ENCODE results near the gene DAGLB. TPM values are rescaled to one million over a fixed set of nuclear protein-coding genes. Genes with fewer than 3 reads are reported as not detected.
A peak's percentile ranks its signal among the peaks of the same experiment; 100 is the strongest.
"Not testable (repeated sequence)": the region's sequence is repeated elsewhere in the genome, so short reads cannot be mapped to it uniquely, and the experiment has no call there.

The DAGLB gene
- total RNA-seq, 1 donor from 2014 or later, result 21.2 TPM

DNA sequence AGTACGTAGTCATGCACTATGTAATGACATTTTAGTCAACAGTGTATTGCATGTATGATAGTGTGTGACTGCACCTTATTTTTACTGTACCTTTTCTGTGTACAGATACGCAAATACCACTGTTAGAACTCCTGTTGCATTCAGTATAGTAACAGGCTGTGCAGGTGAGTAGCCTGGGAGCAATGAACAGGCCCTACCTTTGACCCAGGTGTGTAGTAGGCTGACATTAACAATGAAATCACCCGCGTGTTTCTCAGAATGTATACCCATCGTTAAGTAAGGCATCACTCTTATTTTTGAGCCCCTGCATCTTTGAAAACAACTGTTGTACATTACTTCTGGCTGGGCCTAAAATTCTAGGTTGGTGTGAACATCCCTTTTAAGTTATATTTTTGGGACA is 41.6 kb downstream of the DAGLB start:
- no peak for DNase-seq (ENCODE audit: low spot score)
- ATAC-seq, result no peak
- intact Hi-C loops (cut with DNase I), result no loop called here

GRCh38 chr7:6403907-6404306 is 43.8 kb downstream of the DAGLB start:
- intact Hi-C loops (cut with DNase I), result no loop called here
- DNase-seq (ENCODE audit: low spot score) (no peak), ATAC-seq (no peak)

- ATAC-seq, result no peak
- DNase-seq (ENCODE audit: low spot score), result no peak
- intact Hi-C loops (cut with DNase I), result no loop called here
These were observed 45.0 kb downstream of the DAGLB start for GRCh38 chr7:6402741-6403140.

- DNase-seq (ENCODE audit: low spot score), result no peak
- intact Hi-C loops (cut with DNase I), result no loop called here
- ATAC-seq, result peak; percentile 11
These were observed 45.7 kb downstream of the DAGLB start for GRCh38 chr7:6402041-6402440.

- ATAC-seq (no peak), DNase-seq (ENCODE audit: low spot score) (no peak)
- intact Hi-C loops (cut with DNase I), result no loop called here
These were observed 46.2 kb downstream of the DAGLB start for GRCh38 chr7:6401536-6401935.

- intact Hi-C loops (cut with DNase I); DNase-seq (ENCODE audit: low spot score); ATAC-seq: not testable (repeated sequence)
These were observed 47.3 kb downstream of the DAGLB start for GRCh38 chr7:6400243-6401105.

GRCh38 chr7:6399351-6399750 is 48.4 kb downstream of the DAGLB start:
- no peak for DNase-seq (ENCODE audit: low spot score)
- intact Hi-C loops (cut with DNase I), result no loop called here
- ATAC-seq, result no peak

- intact Hi-C loops (cut with DNase I), result no loop called here
- ATAC-seq (no peak), DNase-seq (ENCODE audit: low spot score) (no peak)
These were observed 48.8 kb downstream of the DAGLB start for GRCh38 chr7:6398943-6399342.

DNA sequence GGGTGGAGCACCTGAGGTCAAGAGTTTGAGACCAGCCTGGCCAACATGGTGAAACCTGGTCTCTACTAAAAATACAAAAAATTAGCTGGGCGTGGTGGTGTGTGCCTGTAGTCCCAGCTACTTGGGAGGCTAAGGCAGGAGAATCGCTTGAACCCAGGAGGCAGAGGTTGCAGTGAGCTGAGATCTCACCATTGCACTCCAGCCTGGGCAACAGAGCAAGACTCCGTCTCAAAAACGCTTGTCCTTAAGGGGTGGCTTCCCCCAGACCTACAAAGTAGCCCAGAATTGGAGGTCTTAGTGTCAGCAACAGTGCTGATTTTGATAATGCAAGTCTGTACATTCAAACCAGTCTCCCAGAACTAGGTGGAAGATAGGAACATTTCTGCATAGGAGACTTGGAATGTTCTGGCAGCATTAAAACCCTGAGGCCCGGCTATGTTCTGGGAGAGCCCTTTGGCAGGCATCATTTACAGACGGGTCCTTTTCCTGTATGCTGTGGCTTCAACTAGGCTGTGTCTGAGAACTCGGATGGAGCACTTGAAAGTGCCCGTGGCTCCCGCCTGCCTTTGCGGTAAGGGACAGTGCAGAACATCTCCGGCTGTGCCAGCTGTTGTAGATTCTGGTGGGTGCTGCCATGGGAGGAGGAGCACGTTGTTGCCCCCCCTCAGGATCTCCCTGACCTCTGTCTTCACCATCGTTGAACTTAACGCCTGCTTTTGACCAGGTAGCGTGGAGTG is 49.8 kb downstream of the DAGLB start:
- ATAC-seq; intact Hi-C loops (cut with DNase I): not testable (repeated sequence)

GRCh38 chr7:6395898-6396595 is 51.7 kb downstream of the DAGLB start:
- DNase-seq (ENCODE audit: low spot score) (no peak), ATAC-seq (peak; percentile 53)
- intact Hi-C loops (cut with DNase I), result no loop called here

More for the DNA sequence above, 49.8 kb downstream of the DAGLB start:
- DNase-seq (ENCODE audit: low spot score), result not testable (repeated sequence)

GRCh38 chr7:6394114-6394513 is 53.6 kb downstream of the DAGLB start:
- DNase-seq (ENCODE audit: low spot score) (no peak), ATAC-seq (no peak)
- intact Hi-C loops (cut with DNase I), result no loop called here

- intact Hi-C loops (cut with DNase I), result no loop called here
- ATAC-seq (peak; percentile 22), DNase-seq (ENCODE audit: low spot score) (no peak)
These were observed 54.1 kb downstream of the DAGLB start for GRCh38 chr7:6393667-6394056.

- peak; percentile 73 for ATAC-seq
These were observed 54.8 kb downstream of the DAGLB start for GRCh38 chr7:6392712-6393666.

GRCh38 chr7:6389728-6390127 is 58.0 kb downstream of the DAGLB start:
- ATAC-seq (no peak), DNase-seq (ENCODE audit: low spot score) (no peak)
- intact Hi-C loops (cut with DNase I), result no loop called here

More at GRCh38 chr7:6392712-6393666, 54.8 kb downstream of the DAGLB start:
- intact Hi-C loops (cut with DNase I), result no loop called here
- peak; percentile 72 for DNase-seq (ENCODE audit: low spot score)

GRCh38 chr7:6387734-6388294 is 59.9 kb downstream of the DAGLB start:
- ATAC-seq (peak; percentile 38), DNase-seq (ENCODE audit: low spot score) (no peak)
- intact Hi-C loops (cut with DNase I), result no loop called here

DNA sequence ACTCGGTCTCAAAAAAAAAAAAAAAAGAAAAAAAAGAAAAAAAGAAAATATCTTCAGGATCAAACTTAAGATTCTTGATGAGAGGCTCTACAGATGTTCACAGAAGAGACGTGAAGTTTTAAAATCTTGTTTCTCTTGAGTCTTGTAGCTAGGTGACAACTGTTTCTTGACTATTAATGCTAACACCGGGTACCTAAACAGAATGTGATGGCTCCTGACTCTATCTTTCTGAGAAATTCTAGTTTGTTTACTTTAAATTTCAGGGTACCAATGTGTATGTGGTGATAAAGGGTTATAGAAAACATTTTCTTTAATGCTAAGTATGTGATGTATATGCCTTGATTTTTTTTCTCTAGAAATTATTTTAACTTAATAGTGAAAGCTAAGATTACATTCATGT is 61.0 kb downstream of the DAGLB start:
- intact Hi-C loops (cut with DNase I), result no loop called here
- no peak for DNase-seq (ENCODE audit: low spot score)
- no peak for ATAC-seq

DNA sequence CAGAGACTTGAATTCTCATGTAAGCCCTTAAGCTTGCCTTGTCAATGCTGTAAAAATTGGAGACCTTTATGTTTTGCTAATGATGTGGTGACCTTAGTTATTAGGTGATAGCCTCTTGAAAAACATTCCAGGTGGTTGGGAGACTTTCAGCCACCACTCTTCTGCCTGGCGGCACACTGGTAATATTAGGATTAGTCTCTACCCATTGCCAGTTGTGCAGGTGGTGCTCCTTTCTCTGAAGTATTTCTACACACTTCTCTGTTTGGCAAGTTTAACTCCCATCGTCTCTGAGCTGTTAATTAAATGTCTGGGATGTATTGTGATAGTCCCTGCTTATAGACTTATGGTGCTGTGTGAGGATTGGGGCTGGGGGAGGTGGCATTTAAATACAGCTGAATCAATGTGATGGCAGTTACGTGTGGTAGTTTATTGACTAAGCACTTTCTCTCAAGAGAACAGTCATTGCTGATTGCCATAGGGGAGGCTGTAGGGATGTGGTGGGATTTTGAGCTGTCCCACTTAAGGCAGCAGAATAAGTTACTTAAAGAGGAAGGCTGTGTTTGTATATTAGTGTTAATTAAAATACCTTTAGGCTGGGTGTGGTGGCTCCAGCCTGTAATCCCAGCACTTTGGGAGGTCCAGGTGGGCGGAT is 61.7 kb downstream of the DAGLB start:
- intact Hi-C loops (cut with DNase I), result no loop called here

More for the DNA sequence above, 61.7 kb downstream of the DAGLB start:
- DNase-seq (ENCODE audit: low spot score), result no peak
- ATAC-seq, result no peak
